GM12878 (cell line): ENCODE results near the gene CDC37. TPM values are rescaled to one million over a fixed set of nuclear protein-coding genes. Genes with fewer than 3 reads are reported as not detected.

Experiments used
- ATAC-seq: fragments of 200-7000 bp; cut with Tn5 transposase; 3 replicates; pipeline ENCODE4 v1.9.1; 2020; ENCODE audit warnings: mild to moderate bottlenecking, moderate library complexity
- BruUV-seq: library from RNA; stranded (reverse); fragments of 400-500 nt; replicated peaks from 2 replicates; lab custom pipeline; 2021; lab: Mats Ljungman, UMichigan
- CTCF ChIA-PET: fragments of 300-600 bp; sonication (Branson Sonifier 250); formaldehyde crosslinking; extraction: SDS; loops from one replicate; lab custom pipeline; 2021; ENCODE audit warnings: inconsistent platforms; lab: Yijun Ruan, JAX
- POLR2A ChIA-PET: fragments of 350-600 bp; formaldehyde crosslinking; extraction: SDS; loops from one replicate; lab custom pipeline; 2021; ENCODE audit warnings: inconsistent platforms; lab: Charles Lee
- RAD21 ChIA-PET: fragments of 300-600 bp; sonication (Branson Sonifier 250); formaldehyde crosslinking; loops from one replicate; lab custom pipeline; 2023; ENCODE audit warnings: antibody characterized with exemption; ENCODE audit not compliant: unreplicated experiment; lab: Charles Lee
- SMC1A ChIA-PET: fragments of 300-600 bp; sonication (Branson Sonifier 250); formaldehyde crosslinking; loops from one replicate; lab custom pipeline; 2023; ENCODE audit not compliant: unreplicated experiment, uncharacterized antibody; lab: Charles Lee
- DNase-seq: peaks from one replicate; pipeline ENCODE4 v3.0.0-alpha.2; 2011; ENCODE audit warnings: low read depth, low spot score
- FAIRE-seq: peaks from 3 replicates; lab custom pipeline; 2011; peaks lifted over from hg19 to GRCh38; lab: Jason Lieb, UNC
- H2AFZ ChIP-seq: 2 replicates; pipeline ENCODE4 v1.6.0; 2011; ENCODE audit warnings: low read depth, low read length, control low read depth; ENCODE audit not compliant: control insufficient read depth
- H3K27ac ChIP-seq: 2 replicates; pipeline ENCODE4 v1.5.1; 2011; ENCODE audit warnings: control low read depth; ENCODE audit not compliant: control insufficient read depth, insufficient read depth
- H3K27me3 ChIP-seq, 2 experiments: replicated peaks in 1 of 2; 2 replicates each; pipeline versions ENCODE4 v1.6.0 to v1.6.1; 2011; ENCODE audit warnings: low read length in 1 of 2; ENCODE audit not compliant: control insufficient read depth in 2 of 2, insufficient read depth in 2 of 2
- H3K36me3 ChIP-seq, 2 experiments: 2 replicates each; pipeline ENCODE4 v1.5.1; 2011; ENCODE audit warnings: low read length in 1 of 2; ENCODE audit not compliant: control insufficient read depth in 2 of 2, insufficient read depth in 2 of 2
- H3K4me1 ChIP-seq: 2 replicates; pipeline ENCODE4 v1.6.1; 2011; ENCODE audit warnings: mild to moderate bottlenecking, low read length, moderate library complexity, mixed read lengths; ENCODE audit not compliant: control insufficient read depth, insufficient read depth
- H3K4me2 ChIP-seq: 2 replicates; pipeline ENCODE4 v1.6.0; 2011; ENCODE audit warnings: control low read depth; ENCODE audit not compliant: control insufficient read depth, insufficient read depth
- H3K4me3 ChIP-seq: fragments of 200-600 bp; sonication (generic); 2 replicates; pipeline ENCODE4 v1.5.1; 2016
- H3K79me2 ChIP-seq: 2 replicates; pipeline ENCODE4 v1.6.0; 2011; ENCODE audit warnings: low read length; ENCODE audit not compliant: control insufficient read depth, insufficient read depth
- H3K9ac ChIP-seq: 2 replicates; pipeline ENCODE4 v1.8.0; 2011; ENCODE audit warnings: low read length, control low read depth, mixed read lengths; ENCODE audit not compliant: control insufficient read depth, insufficient read depth
- H3K9me3 ChIP-seq: replicated peaks from 3 replicates; pipeline ENCODE4 v1.5.1; 2011; ENCODE audit warnings: mild to moderate bottlenecking, low read length; ENCODE audit not compliant: control insufficient read depth, insufficient read depth
- H4K20me1 ChIP-seq: 2 replicates; pipeline ENCODE4 v1.6.0; 2011; ENCODE audit not compliant: control insufficient read depth, insufficient read depth
- ASH2L ChIP-seq: fragments of 300-600, 200-600 bp; sonication (generic); IDR thresholded peaks from 2 replicates; pipeline ENCODE4 v1.6.1; 2017; ENCODE audit warnings: low read depth, mild to moderate bottlenecking, borderline replicate concordance
- ATF7 ChIP-seq: fragments of 450-650 bp; IDR thresholded peaks from 2 replicates; pipeline ENCODE4 v1.6.1; 2016; ENCODE audit warnings: low read depth, mild to moderate bottlenecking
- CHD1 ChIP-seq: IDR thresholded peaks from 2 replicates; pipeline ENCODE4 v1.6.1; 2012; ENCODE audit warnings: low read depth, low read length, improper control_type of control experiment
- DPF2 ChIP-seq: fragments of 450-650 bp; IDR thresholded peaks from 2 replicates; pipeline ENCODE4 v1.6.1; 2017; ENCODE audit warnings: mild to moderate bottlenecking
- KLF5 ChIP-seq: fragments of 450-650 bp; IDR thresholded peaks from 2 replicates; pipeline ENCODE4 v1.6.1; 2014; ENCODE audit warnings: mild to moderate bottlenecking; ENCODE audit not compliant: partially characterized antibody
- MTA2 ChIP-seq: fragments of 450-650 bp; IDR thresholded peaks from 2 replicates; pipeline ENCODE4 v1.6.1; 2016; ENCODE audit warnings: low read depth, mild to moderate bottlenecking, moderate library complexity
- MYC ChIP-seq: IDR thresholded peaks from 2 replicates; pipeline ENCODE4 v1.6.1; 2011; ENCODE audit warnings: mild to moderate bottlenecking, low read length, moderate library complexity, inconsistent platforms; ENCODE audit not compliant: insufficient read depth, insufficient replicate concordance, insufficient read length, severe bottlenecking
- PAX5 ChIP-seq: IDR thresholded peaks from 2 replicates; pipeline ENCODE4 v1.6.1; 2011; ENCODE audit warnings: low read depth, low read length, borderline replicate concordance
- PAX8 ChIP-seq: fragments of 450-650 bp; IDR thresholded peaks from 2 replicates; pipeline ENCODE4 v1.6.1; 2017; ENCODE audit warnings: mild to moderate bottlenecking, moderate library complexity
- RAD51 ChIP-seq: fragments of 450-650 bp; IDR thresholded peaks from 2 replicates; pipeline ENCODE4 v1.6.1; 2016; ENCODE audit warnings: moderate library complexity, mild to moderate bottlenecking, inconsistent platforms
- RBBP5 ChIP-seq: fragments of 200-600 bp; sonication (generic); conservative IDR thresholded peaks from 2 replicates; pipeline ENCODE4 v1.6.1; 2016
- RELA ChIP-seq: fragments of 450-650 bp; IDR thresholded peaks from 2 replicates; pipeline ENCODE4 v1.8.0; 2014; ENCODE audit warnings: borderline replicate concordance; ENCODE audit not compliant: partially characterized antibody
- WRNIP1 ChIP-seq: IDR thresholded peaks from 2 replicates; pipeline ENCODE4 v1.6.1; 2011; ENCODE audit warnings: low read depth, low read length, improper control_type of control experiment, borderline replicate concordance
- YBX1 ChIP-seq: fragments of 450-650 bp; IDR thresholded peaks from 2 replicates; pipeline ENCODE4 v1.6.1; 2016; ENCODE audit warnings: antibody characterized with exemption
- ZNF384 ChIP-seq: IDR thresholded peaks from 2 replicates; pipeline ENCODE4 v1.6.1; 2012; ENCODE audit warnings: low read depth, mild to moderate bottlenecking, low read length, improper control_type of control experiment, borderline replicate concordance
- ZZZ3 ChIP-seq: IDR thresholded peaks from 2 replicates; pipeline ENCODE4 v1.6.1; 2011; ENCODE audit warnings: low read depth; ENCODE audit not compliant: control insufficient read depth, insufficient read length
- WGBS: methylation state at CpG from one replicate; pipeline ENCODE4 v1.1.6; 2016; ENCODE audit warnings: low lambda C conversion rate; ENCODE audit not compliant: insufficient replicate concordance, insufficient coverage; ENCODE audit errors: missing lambda C conversion rate; 5-methylcytosine and 5-hydroxymethylcytosine counted together
- in situ Hi-C: fragments of 300-500 bp; cut with MboI; formaldehyde crosslinking; loops from 9 replicates; pipeline ENCODE4 v1.14.3; 2018; ENCODE audit warnings: mixed read lengths
- intact Hi-C: fragments of 100-400 bp; cut with micrococcal nuclease; formaldehyde crosslinking; loops from one replicate; pipeline ENCODE4 v1.14.2; 2022; ENCODE audit not compliant: unreplicated experiment
- polyA plus RNA-seq, 11 experiments: library from polyadenylated mRNA; depleted of rRNA in 4 of 11; unstranded in 6 of 11; stranded (reverse) in 5 of 11; fragments of >200 nt; fragmentation: Nextera tagmentation in 4 of 11; fragmentation: Illumina TruSeq in 1 of 11; extraction: Ambion mirVana in 4 of 11; extraction: Trizol in 1 of 11; gene quantifications; 1 replicate in 1 of 11; 2 replicates in 10 of 11; pipeline versions ENCODE4 v1.2.1 to v1.2.3, GENCODE V29; 2011 to 2016; ENCODE audit warnings: inconsistent platforms in 2 of 11, missing spikeins in 2 of 11, low read depth in 1 of 11
- total RNA-seq, 4 experiments: library from RNA; depleted of rRNA in 3 of 4; stranded (reverse); fragments of >200 nt in 3 of 4; fragmentation: Illumina TruSeq in 1 of 4; extraction: Trizol in 1 of 4; gene quantifications; 2 replicates each; pipeline versions ENCODE4 v1.2.1 to v1.2.3, GENCODE V29; 2013 to 2021
- TF ChIP-seq, protein P1 (sequence below): fragments of 450-650 bp; IDR thresholded peaks from 2 replicates; pipeline ENCODE4 v1.6.1; 2016; ENCODE audit warnings: mild to moderate bottlenecking
- TF ChIP-seq, protein P2 (sequence below): fragments of 450-650 bp; IDR thresholded peaks from 2 replicates; pipeline ENCODE4 v1.6.1; 2014; ENCODE audit warnings: mild to moderate bottlenecking
- TF ChIP-seq, protein P3 (sequence below): fragments of 450-650 bp; IDR thresholded peaks from 2 replicates; pipeline ENCODE4 v1.6.1; 2017; ENCODE audit warnings: mild to moderate bottlenecking, low read depth, inconsistent platforms; ENCODE audit not compliant: poor library complexity, severe bottlenecking

CDC37 gene
- total and polyA plus RNA-seq, 10 of the 15 experiments (the other 5 are each of a cell fraction or from before 2014, with no cell fraction given), result 4.7 to 265 (median 176) TPM

DNA sequence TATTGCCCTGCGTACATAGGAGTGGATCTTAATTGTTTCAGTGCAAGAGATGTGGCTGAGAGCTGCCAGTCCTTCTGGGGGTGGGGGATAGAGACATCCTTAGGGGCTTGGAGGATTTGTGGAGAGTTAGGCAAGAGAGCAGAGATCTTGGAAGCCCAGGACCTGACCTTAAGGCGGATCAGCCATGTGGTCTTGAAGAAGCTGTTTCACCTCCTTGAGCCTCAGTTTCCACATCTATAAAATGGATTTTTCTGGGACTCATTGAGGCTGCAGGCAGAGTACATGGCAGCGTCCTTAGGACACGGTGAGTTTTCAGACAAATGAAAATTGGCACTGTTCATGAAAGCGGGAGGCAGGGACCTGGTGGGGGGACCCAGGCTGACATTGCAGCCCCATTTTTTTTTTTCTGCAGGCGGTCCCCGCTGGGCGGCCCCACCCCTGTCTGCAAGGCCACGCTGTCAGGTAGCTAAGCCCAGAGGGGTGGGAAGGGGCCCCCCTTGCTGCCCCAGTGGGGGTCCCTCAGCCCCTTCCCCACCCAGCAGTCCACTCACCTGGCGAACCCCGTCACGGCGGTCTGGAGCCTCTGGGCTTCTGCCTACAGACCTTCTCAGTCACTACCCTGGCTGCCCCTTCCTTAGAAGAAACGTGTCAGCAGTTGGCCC lies 47.0 kb upstream of the CDC37 start:
- ChIA-PET POLR2A (interaction anchor here (0.5 kb wide), 1 partner anchor 40 kb away, joined by 4 read pairs; no protein-coding TSS in a partner anchor), CTCF (interaction anchor here (0.7 kb wide), 1 partner anchor 179 kb away, joined by 3 read pairs; the partner anchor contains the start of gene ICAM1), SMC1A (no interaction called here), RAD21 (no interaction called here)
- FAIRE-seq (no peak), DNase-seq (no peak), ATAC-seq (no peak)
- Histone ChIP-seq H3K27me3 (no peaks in the 10 kb centered on the region), H3K79me2 (no peaks in the 10 kb centered on the region), H4K20me1 (no peaks in the 10 kb centered on the region), H3K36me3 (peaks cover 0 to 2% of the 10 kb centered on the region in 2 experiments; a peak in 3 of 4 replicates), H3K4me2 (no peak overlapping the region), H3K4me1 (no peaks in the 10 kb centered on the region), H3K27ac (no peak overlapping the region), H2AFZ (no peak overlapping the region), H3K4me3 (no peak overlapping the region), H3K9me3 (no peaks in the 10 kb centered on the region), H3K9ac (no peak overlapping the region)
- 82% methylated on average over 14 of the region's 14 CpGs for WGBS
- BruUV-seq, result no TSS peak
- in situ Hi-C loops, result no loop called here
- intact Hi-C loops, result no loop called here
- TF ChIP-seq ATF7, result no peak
- TF ChIP-seq, protein P1, sequence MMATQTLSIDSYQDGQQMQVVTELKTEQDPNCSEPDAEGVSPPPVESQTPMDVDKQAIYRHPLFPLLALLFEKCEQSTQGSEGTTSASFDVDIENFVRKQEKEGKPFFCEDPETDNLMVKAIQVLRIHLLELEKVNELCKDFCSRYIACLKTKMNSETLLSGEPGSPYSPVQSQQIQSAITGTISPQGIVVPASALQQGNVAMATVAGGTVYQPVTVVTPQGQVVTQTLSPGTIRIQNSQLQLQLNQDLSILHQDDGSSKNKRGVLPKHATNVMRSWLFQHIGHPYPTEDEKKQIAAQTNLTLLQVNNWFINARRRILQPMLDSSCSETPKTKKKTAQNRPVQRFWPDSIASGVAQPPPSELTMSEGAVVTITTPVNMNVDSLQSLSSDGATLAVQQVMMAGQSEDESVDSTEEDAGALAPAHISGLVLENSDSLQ, result no peak
- TF ChIP-seq RBBP5, result no peak
- TF ChIP-seq DPF2, result no peak
- TF ChIP-seq, protein P2, sequence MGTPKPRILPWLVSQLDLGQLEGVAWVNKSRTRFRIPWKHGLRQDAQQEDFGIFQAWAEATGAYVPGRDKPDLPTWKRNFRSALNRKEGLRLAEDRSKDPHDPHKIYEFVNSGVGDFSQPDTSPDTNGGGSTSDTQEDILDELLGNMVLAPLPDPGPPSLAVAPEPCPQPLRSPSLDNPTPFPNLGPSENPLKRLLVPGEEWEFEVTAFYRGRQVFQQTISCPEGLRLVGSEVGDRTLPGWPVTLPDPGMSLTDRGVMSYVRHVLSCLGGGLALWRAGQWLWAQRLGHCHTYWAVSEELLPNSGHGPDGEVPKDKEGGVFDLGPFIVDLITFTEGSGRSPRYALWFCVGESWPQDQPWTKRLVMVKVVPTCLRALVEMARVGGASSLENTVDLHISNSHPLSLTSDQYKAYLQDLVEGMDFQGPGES, result no peak
- TF ChIP-seq PAX8, result no peak
- TF ChIP-seq RAD51, result no peak
- no peak for TF ChIP-seq WRNIP1
- TF ChIP-seq CHD1, result no peak
- TF ChIP-seq MYC, result no peak
- TF ChIP-seq RELA, result no peak
- no peak for TF ChIP-seq PAX5
- no peak for TF ChIP-seq YBX1
- no peak for TF ChIP-seq MTA2
- TF ChIP-seq ZNF384, result no peak
- TF ChIP-seq KLF5, result no peak
- TF ChIP-seq ZZZ3, result no peak
- TF ChIP-seq ASH2L, result no peak
- TF ChIP-seq, protein P3, sequence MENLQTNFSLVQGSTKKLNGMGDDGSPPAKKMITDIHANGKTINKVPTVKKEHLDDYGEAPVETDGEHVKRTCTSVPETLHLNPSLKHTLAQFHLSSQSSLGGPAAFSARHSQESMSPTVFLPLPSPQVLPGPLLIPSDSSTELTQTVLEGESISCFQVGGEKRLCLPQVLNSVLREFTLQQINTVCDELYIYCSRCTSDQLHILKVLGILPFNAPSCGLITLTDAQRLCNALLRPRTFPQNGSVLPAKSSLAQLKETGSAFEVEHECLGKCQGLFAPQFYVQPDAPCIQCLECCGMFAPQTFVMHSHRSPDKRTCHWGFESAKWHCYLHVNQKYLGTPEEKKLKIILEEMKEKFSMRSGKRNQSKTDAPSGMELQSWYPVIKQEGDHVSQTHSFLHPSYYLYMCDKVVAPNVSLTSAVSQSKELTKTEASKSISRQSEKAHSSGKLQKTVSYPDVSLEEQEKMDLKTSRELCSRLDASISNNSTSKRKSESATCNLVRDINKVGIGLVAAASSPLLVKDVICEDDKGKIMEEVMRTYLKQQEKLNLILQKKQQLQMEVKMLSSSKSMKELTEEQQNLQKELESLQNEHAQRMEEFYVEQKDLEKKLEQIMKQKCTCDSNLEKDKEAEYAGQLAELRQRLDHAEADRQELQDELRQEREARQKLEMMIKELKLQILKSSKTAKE, result no peak
